ENCODE measurements around the gene NUFIP1. TPM values are rescaled to one million over a fixed set of nuclear protein-coding genes. Genes with fewer than 3 reads are reported as not detected.

The NUFIP1 gene
- total RNA-seq, 1 donor from 2014 or later = 4.2 TPM

- peaks cover 41% of the 10 kb centered on the region for H3K36me3 ChIP-seq
- H3K4me1 ChIP-seq = peaks cover 10% of the 10 kb centered on the region
- no peaks in the 10 kb centered on the region for H3K9me3 ChIP-seq
- no peak overlapping the region for H3K27ac ChIP-seq
- H3K27me3 ChIP-seq = no peaks in the 10 kb centered on the region
- ATAC-seq (no peak), DNase-seq (no peak)
- no peak overlapping the region for H3K4me3 ChIP-seq
- intact Hi-C loops (cut with DNase I) = loop anchor here (10.0 kb wide), 1 partner anchor 491 kb away; no protein-coding TSS in a partner anchor
- TF ChIP-seq CTCF (IDR thresholded peaks at IDR 0.05) = no peak
These were observed 13.1 kb downstream of the NUFIP1 start for GRCh38 chr13:44976196-44976595.

- ATAC-seq (peak; percentile 53), DNase-seq (no peak)
- Histone ChIP-seq H3K4me3 (no peak overlapping the region), H3K4me1 (peaks cover 10% of the 10 kb centered on the region), H3K27ac (no peak overlapping the region), H3K36me3 (peaks cover 26% of the 10 kb centered on the region), H3K27me3 (no peaks in the 10 kb centered on the region), H3K9me3 (no peaks in the 10 kb centered on the region)
- TF ChIP-seq CTCF (IDR thresholded peaks at IDR 0.05) = no peak
- intact Hi-C loops (cut with DNase I) = loop anchor here (10.0 kb wide), 1 partner anchor 489 kb away; no protein-coding TSS in a partner anchor
These were observed 15.0 kb downstream of the NUFIP1 start for GRCh38 chr13:44974056-44974793.

GRCh38 chr13:44972956-44973581, 16.2 kb downstream of the NUFIP1 start:
- H3K4me1 ChIP-seq = peaks cover 10% of the 10 kb centered on the region
- intact Hi-C loops (cut with DNase I) = loop anchor here (10.0 kb wide), 1 partner anchor 488 kb away; no protein-coding TSS in a partner anchor
- no peaks in the 10 kb centered on the region for H3K27me3 ChIP-seq
- no peaks in the 10 kb centered on the region for H3K9me3 ChIP-seq
- ATAC-seq = no peak
- no peak overlapping the region for H3K4me3 ChIP-seq
- DNase-seq = no peak
- H3K27ac ChIP-seq = no peak overlapping the region
- peak; percentile 62 for TF ChIP-seq CTCF (IDR thresholded peaks at IDR 0.05)
- peaks cover 14% of the 10 kb centered on the region for H3K36me3 ChIP-seq

- DNase-seq (no peak), ATAC-seq (no peak)
- H3K36me3 ChIP-seq = peaks cover 3% of the 10 kb centered on the region
- H3K27ac ChIP-seq = no peak overlapping the region
- H3K4me1 ChIP-seq = peaks cover 10% of the 10 kb centered on the region
- intact Hi-C loops (cut with DNase I) = loop anchor here (10.0 kb wide), 1 partner anchor 487 kb away; no protein-coding TSS in a partner anchor
- H3K4me3 ChIP-seq = no peak overlapping the region
- no peak for TF ChIP-seq CTCF (IDR thresholded peaks at IDR 0.05)
- no peaks in the 10 kb centered on the region for H3K27me3 ChIP-seq
- H3K9me3 ChIP-seq = no peaks in the 10 kb centered on the region
These were observed 17.3 kb downstream of the NUFIP1 start for GRCh38 chr13:44971656-44972595.
